Measurements from ENCODE around the gene GRK3. TPM values are rescaled to one million over a fixed set of nuclear protein-coding genes. Genes with fewer than 3 reads are reported as not detected.

GRK3 gene
- total RNA-seq, 1 donor from 2014 or later: 19.4 TPM

- H3K27ac Mint-ChIP-seq (ENCODE audit: unreplicated experiment): no peak overlapping the region
- DNase-seq (ENCODE audit: low read depth, low spot score): no peak
- H3K27me3 Mint-ChIP-seq (ENCODE audit: low read depth): peaks cover 3% of the 10 kb centered on the region
- H3K36me3 Mint-ChIP-seq (ENCODE audit: low read depth): peaks cover 5% of the 10 kb centered on the region
- no peaks in the 10 kb centered on the region for H3K4me1 Mint-ChIP-seq
- H3K4me3 Mint-ChIP-seq: no peak overlapping the region
- H3K9me3 Mint-ChIP-seq: peaks cover 11% of the 10 kb centered on the region
- TF ChIP-seq CTCF (conservative IDR thresholded peaks at IDR 0.05): no peak
These were observed 201.3 kb downstream of the GRK3 start for GRCh38 chr22:25765801-25766200.

GRCh38 chr22:25766418-25766817, 201.9 kb downstream of the GRK3 start:
- no peaks in the 10 kb centered on the region for H3K4me1 Mint-ChIP-seq
- H3K27me3 Mint-ChIP-seq (ENCODE audit: low read depth): peaks cover 4% of the 10 kb centered on the region
- H3K9me3 Mint-ChIP-seq: peaks cover 11% of the 10 kb centered on the region
- H3K4me3 Mint-ChIP-seq: no peak overlapping the region
- peaks cover 5% of the 10 kb centered on the region for H3K36me3 Mint-ChIP-seq (ENCODE audit: low read depth)
- H3K27ac Mint-ChIP-seq (ENCODE audit: unreplicated experiment): no peak overlapping the region
- no peak for DNase-seq (ENCODE audit: low read depth, low spot score)
- no peak for TF ChIP-seq CTCF (conservative IDR thresholded peaks at IDR 0.05)

GRCh38 chr22:25770333-25770732, 205.9 kb downstream of the GRK3 start:
- no peak for DNase-seq (ENCODE audit: low read depth, low spot score)
- Mint-ChIP-seq H3K36me3 (ENCODE audit: low read depth) (peaks cover 5% of the 10 kb centered on the region), H3K27me3 (ENCODE audit: low read depth) (peaks cover 5% of the 10 kb centered on the region), H3K9me3 (peaks cover 11% of the 10 kb centered on the region), H3K4me3 (no peak overlapping the region), H3K27ac (ENCODE audit: unreplicated experiment) (no peak overlapping the region), H3K4me1 (peaks cover under 1% of the 10 kb centered on the region)
- no peak for TF ChIP-seq CTCF (conservative IDR thresholded peaks at IDR 0.05)

- Mint-ChIP-seq H3K4me1 (peaks cover 6% of the 10 kb centered on the region), H3K27ac (ENCODE audit: unreplicated experiment) (no peak overlapping the region), H3K36me3 (ENCODE audit: low read depth) (no peaks in the 10 kb centered on the region), H3K27me3 (ENCODE audit: low read depth) (peaks cover 9% of the 10 kb centered on the region), H3K9me3 (no peaks in the 10 kb centered on the region), H3K4me3 (no peak overlapping the region)
- no peak for DNase-seq (ENCODE audit: low read depth, low spot score)
- no peak for TF ChIP-seq CTCF (conservative IDR thresholded peaks at IDR 0.05)
These were observed 207.8 kb downstream of the GRK3 start for GRCh38 chr22:25772288-25772687.

GRCh38 chr22:25774575-25775026, 210.1 kb downstream of the GRK3 start:
- Mint-ChIP-seq H3K27me3 (ENCODE audit: low read depth) (peaks cover 6% of the 10 kb centered on the region), H3K4me3 (no peak overlapping the region), H3K4me1 (peaks cover 6% of the 10 kb centered on the region), H3K9me3 (no peaks in the 10 kb centered on the region), H3K27ac (ENCODE audit: unreplicated experiment) (no peak overlapping the region), H3K36me3 (ENCODE audit: low read depth) (no peaks in the 10 kb centered on the region)
- peak; percentile 69 for TF ChIP-seq CTCF (conservative IDR thresholded peaks at IDR 0.05)
- DNase-seq (ENCODE audit: low read depth, low spot score): peak; percentile 61

- peak; percentile 45 for DNase-seq (ENCODE audit: low read depth, low spot score)
- H3K27ac Mint-ChIP-seq (ENCODE audit: unreplicated experiment): no peak overlapping the region
- no peak for TF ChIP-seq CTCF (conservative IDR thresholded peaks at IDR 0.05)
- H3K36me3 Mint-ChIP-seq (ENCODE audit: low read depth): no peaks in the 10 kb centered on the region
- H3K27me3 Mint-ChIP-seq (ENCODE audit: low read depth): peaks cover 6% of the 10 kb centered on the region
- H3K9me3 Mint-ChIP-seq: no peaks in the 10 kb centered on the region
- peaks cover 6% of the 10 kb centered on the region for H3K4me1 Mint-ChIP-seq
- no peak overlapping the region for H3K4me3 Mint-ChIP-seq
These were observed 211.1 kb downstream of the GRK3 start for GRCh38 chr22:25775531-25775930.

Measured in neural crest cell (in vitro differentiated cells).